Measurements from ENCODE around the gene OR5M8.

The OR5M8 gene

GRCh38 chr11:56486801-56487200 lies 4.4 kb downstream of the OR5M8 start:
- no peaks in the 10 kb centered on the region for H3K4me1 ChIP-seq (ENCODE audit: control insufficient read depth in 1 of 2, insufficient read depth in 2 of 2, low read length in 2 of 2)
- no peak overlapping the region for H4K91ac ChIP-seq (ENCODE audit: low read depth, low read length)
- no peaks in the 10 kb centered on the region for H3K79me1 ChIP-seq (ENCODE audit: low read length)
- no peak overlapping the region for H3K14ac ChIP-seq (ENCODE audit: low read length)
- H3K4me3 ChIP-seq (ENCODE audit: low read depth, low read length), result no peak overlapping the region
- H3K4me2 ChIP-seq (ENCODE audit: low read length), result no peak overlapping the region
- H2BK12ac ChIP-seq (ENCODE audit: low read length), result no peak overlapping the region
- H3K79me2 ChIP-seq (ENCODE audit: control insufficient read depth, insufficient read depth, low read length, poor library complexity), result no peaks in the 10 kb centered on the region
- no peak overlapping the region for H4K8ac ChIP-seq (ENCODE audit: low read depth, low read length)
- H3K18ac ChIP-seq (ENCODE audit: low read length), result no peak overlapping the region
- no peak overlapping the region for H2BK120ac ChIP-seq (ENCODE audit: insufficient read depth, low read length, poor library complexity)
- H3K27ac ChIP-seq (ENCODE audit: low read depth, low read length), result no peak overlapping the region
- H3K27me3 ChIP-seq (ENCODE audit: insufficient read depth, low read length), result no peaks in the 10 kb centered on the region
- H4K12ac ChIP-seq (ENCODE audit: low read depth, low read length), result no peak overlapping the region
- no peak overlapping the region for H3K23ac ChIP-seq (ENCODE audit: low read length)
- no peak overlapping the region for H2AK5ac ChIP-seq (ENCODE audit: low read length)
- no peaks in the 10 kb centered on the region for H3K36me3 ChIP-seq (ENCODE audit: control insufficient read depth in 1 of 2, insufficient read depth in 2 of 2, low read length in 2 of 2)
- H3K9me3 ChIP-seq (ENCODE audit: insufficient read depth, low read depth, low read length), result no peaks in the 10 kb centered on the region
- no peak overlapping the region for H2AFZ ChIP-seq (ENCODE audit: insufficient read depth, low read length, poor library complexity)
- H3K4ac ChIP-seq (ENCODE audit: low read depth, low read length), result no peak overlapping the region
- no peak for DNase-seq
- H2BK5ac ChIP-seq (ENCODE audit: low read depth, low read length, poor library complexity), result no peak overlapping the region
- WGBS (ENCODE audit: extremely low coverage, insufficient coverage, insufficient read length), result no CpG with 5 or more reads among the region's 3 CpGs
- H3K9ac ChIP-seq (ENCODE audit: low read length), result no peak overlapping the region

GRCh38 chr11:56474729-56475235 lies 16.4 kb downstream of the OR5M8 start:
- Histone ChIP-seq H4K8ac (ENCODE audit: low read depth, low read length) (no peak overlapping the region), H3K79me1 (ENCODE audit: low read length) (no peaks in the 10 kb centered on the region), H3K9ac (ENCODE audit: low read length) (no peak overlapping the region), H3K4me2 (ENCODE audit: low read length) (no peak overlapping the region), H3K4me1 (ENCODE audit: control insufficient read depth in 1 of 2, insufficient read depth in 2 of 2, low read length in 2 of 2) (no peaks in the 10 kb centered on the region), H3K36me3 (ENCODE audit: control insufficient read depth in 1 of 2, insufficient read depth in 2 of 2, low read length in 2 of 2) (no peaks in the 10 kb centered on the region), H3K27me3 (ENCODE audit: insufficient read depth, low read length) (no peaks in the 10 kb centered on the region), H3K14ac (ENCODE audit: low read length) (no peak overlapping the region), H3K18ac (ENCODE audit: low read length) (no peak overlapping the region), H3K9me3 (ENCODE audit: insufficient read depth, low read depth, low read length) (no peaks in the 10 kb centered on the region), H2BK12ac (ENCODE audit: low read length) (no peak overlapping the region), H3K4ac (ENCODE audit: low read depth, low read length) (no peak overlapping the region), H2AFZ (ENCODE audit: insufficient read depth, low read length, poor library complexity) (no peak overlapping the region), H4K12ac (ENCODE audit: low read depth, low read length) (no peak overlapping the region), H2AK5ac (ENCODE audit: low read length) (no peak overlapping the region), H3K79me2 (ENCODE audit: control insufficient read depth, insufficient read depth, low read length, poor library complexity) (no peaks in the 10 kb centered on the region), H3K27ac (ENCODE audit: low read depth, low read length) (no peak overlapping the region), H4K91ac (ENCODE audit: low read depth, low read length) (no peak overlapping the region), H2BK5ac (ENCODE audit: low read depth, low read length, poor library complexity) (no peak overlapping the region), H2BK120ac (ENCODE audit: insufficient read depth, low read length, poor library complexity) (no peak overlapping the region), H3K4me3 (ENCODE audit: low read depth, low read length) (no peak overlapping the region), H3K23ac (ENCODE audit: low read length) (no peak overlapping the region)
- no CpG with 5 or more reads among the region's 1 CpG for WGBS (ENCODE audit: extremely low coverage, insufficient coverage, insufficient read length)
- DNase-seq, result no peak

GRCh38 chr11:56473252-56473651 lies 17.9 kb downstream of the OR5M8 start, which contains the start of gene OR5M3:
Gene OR5M3, minus strand, starts transcription at chr11:56473352. Its CDS starts 2,855 bp downstream, at chr11:56470497.
- no peak within 1 kb of the TSS for H3K4ac ChIP-seq (ENCODE audit: low read depth, low read length)
- H3K23ac ChIP-seq (ENCODE audit: low read length), result no peak within 1 kb of the TSS
- no peak for DNase-seq
- H4K12ac ChIP-seq (ENCODE audit: low read depth, low read length), result no peak within 1 kb of the TSS
- H2AFZ ChIP-seq (ENCODE audit: insufficient read depth, low read length, poor library complexity), result no peak within 1 kb of the TSS
- no peak within 1 kb of the TSS for H2BK5ac ChIP-seq (ENCODE audit: low read depth, low read length, poor library complexity)
- H3K14ac ChIP-seq (ENCODE audit: low read length), result no peak within 1 kb of the TSS
- H3K27ac ChIP-seq (ENCODE audit: low read depth, low read length), result no peak within 1 kb of the TSS
- no peak within 1 kb of the TSS for H3K4me2 ChIP-seq (ENCODE audit: low read length)
- no peak within 1 kb of the TSS for H4K8ac ChIP-seq (ENCODE audit: low read depth, low read length)
- no peaks in the 10 kb centered on the region for H3K4me1 ChIP-seq (ENCODE audit: control insufficient read depth in 1 of 2, insufficient read depth in 2 of 2, low read length in 2 of 2)
- H2BK120ac ChIP-seq (ENCODE audit: insufficient read depth, low read length, poor library complexity), result no peak within 1 kb of the TSS
- no peak within 1 kb of the TSS for H4K91ac ChIP-seq (ENCODE audit: low read depth, low read length)
- no peaks in the 10 kb centered on the region for H3K36me3 ChIP-seq (ENCODE audit: control insufficient read depth in 1 of 2, insufficient read depth in 2 of 2, low read length in 2 of 2)
- H3K18ac ChIP-seq (ENCODE audit: low read length), result no peak within 1 kb of the TSS
- no CpG with 5 or more reads among the region's 6 CpGs for WGBS (ENCODE audit: extremely low coverage, insufficient coverage, insufficient read length)
- no peak within 1 kb of the TSS for H2BK12ac ChIP-seq (ENCODE audit: low read length)
- H2AK5ac ChIP-seq (ENCODE audit: low read length), result no peak within 1 kb of the TSS
- H3K9ac ChIP-seq (ENCODE audit: low read length), result no peak within 1 kb of the TSS
- no peaks in the 10 kb centered on the region for H3K9me3 ChIP-seq (ENCODE audit: insufficient read depth, low read depth, low read length)
- H3K4me3 ChIP-seq (ENCODE audit: low read depth, low read length), result no peak within 1 kb of the TSS
- H3K79me2 ChIP-seq (ENCODE audit: control insufficient read depth, insufficient read depth, low read length, poor library complexity), result no peaks in the 10 kb centered on the region
- no peaks in the 10 kb centered on the region for H3K27me3 ChIP-seq (ENCODE audit: insufficient read depth, low read length)
- H3K79me1 ChIP-seq (ENCODE audit: low read length), result no peaks in the 10 kb centered on the region

DNA sequence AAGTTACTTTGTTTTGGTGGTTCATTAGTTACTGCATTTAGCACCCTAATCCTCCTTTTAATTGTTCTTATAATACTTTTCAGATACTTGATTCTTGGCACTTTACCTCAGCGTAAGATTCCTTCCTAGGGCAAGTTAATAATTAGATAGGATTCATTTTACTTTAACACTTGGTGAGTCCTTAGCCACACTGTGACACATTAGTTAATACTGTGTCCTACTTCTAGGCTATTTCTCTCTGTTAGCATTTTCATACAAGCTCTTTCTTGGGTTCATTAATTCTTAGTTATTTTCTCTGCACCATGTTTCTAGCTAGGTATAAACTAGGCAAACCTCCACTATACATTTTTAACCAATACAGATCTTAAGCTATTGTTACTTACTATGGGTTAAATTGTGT lies 34.1 kb downstream of the OR5M8 start:
- H3K14ac ChIP-seq (ENCODE audit: low read length), result no peak overlapping the region
- no CpG with 5 or more reads among the region's 1 CpG for WGBS (ENCODE audit: extremely low coverage, insufficient coverage, insufficient read length)
- H3K36me3 ChIP-seq (ENCODE audit: control insufficient read depth in 1 of 2, insufficient read depth in 2 of 2, low read length in 2 of 2), result no peaks in the 10 kb centered on the region
- H2BK120ac ChIP-seq (ENCODE audit: insufficient read depth, low read length, poor library complexity), result no peak overlapping the region
- H3K9ac ChIP-seq (ENCODE audit: low read length), result no peak overlapping the region
- no peak overlapping the region for H2AFZ ChIP-seq (ENCODE audit: insufficient read depth, low read length, poor library complexity)
- no peak overlapping the region for H3K23ac ChIP-seq (ENCODE audit: low read length)
- H2BK5ac ChIP-seq (ENCODE audit: low read depth, low read length, poor library complexity), result no peak overlapping the region
- DNase-seq, result no peak
- H4K12ac ChIP-seq (ENCODE audit: low read depth, low read length), result no peak overlapping the region
- no peak overlapping the region for H3K4me2 ChIP-seq (ENCODE audit: low read length)
- H4K8ac ChIP-seq (ENCODE audit: low read depth, low read length), result no peak overlapping the region
- H3K27me3 ChIP-seq (ENCODE audit: insufficient read depth, low read length), result no peaks in the 10 kb centered on the region
- no peak overlapping the region for H2BK12ac ChIP-seq (ENCODE audit: low read length)
- no peaks in the 10 kb centered on the region for H3K4me1 ChIP-seq (ENCODE audit: control insufficient read depth in 1 of 2, insufficient read depth in 2 of 2, low read length in 2 of 2)
- H4K91ac ChIP-seq (ENCODE audit: low read depth, low read length), result no peak overlapping the region
- H3K79me2 ChIP-seq (ENCODE audit: control insufficient read depth, insufficient read depth, low read length, poor library complexity), result no peaks in the 10 kb centered on the region
- H3K9me3 ChIP-seq (ENCODE audit: insufficient read depth, low read depth, low read length), result no peaks in the 10 kb centered on the region
- no peak overlapping the region for H3K27ac ChIP-seq (ENCODE audit: low read depth, low read length)
- H2AK5ac ChIP-seq (ENCODE audit: low read length), result no peak overlapping the region
- H3K4me3 ChIP-seq (ENCODE audit: low read depth, low read length), result no peak overlapping the region
- H3K18ac ChIP-seq (ENCODE audit: low read length), result no peak overlapping the region
- H3K79me1 ChIP-seq (ENCODE audit: low read length), result no peaks in the 10 kb centered on the region
- no peak overlapping the region for H3K4ac ChIP-seq (ENCODE audit: low read depth, low read length)

All from trophoblast cell (in vitro differentiated cells and primary cell).